Stimulated activated naive CD4-positive, alpha-beta T cell (primary cell): ENCODE results near the gene LAT.

Experiments used
- DNase-seq, 6 experiments: peaks; one replicate each; lab custom pipeline; 2025; lab: John Stamatoyannopoulos, UW

The LAT gene

GRCh38 chr16:29007730-29008593 is 23.1 kb downstream of the LAT start:
- peak; percentile 36 to 63 (median 48) for DNase-seq

GRCh38 chr16:29009050-29009837 is 24.4 kb downstream of the LAT start:
- peak in 2 of 6 experiments; percentile 16 to 21 for DNase-seq

GRCh38 chr16:29009838-29010166 is 24.9 kb downstream of the LAT start:
- DNase-seq, result no peak

GRCh38 chr16:29011112-29011511 is 26.3 kb downstream of the LAT start:
- DNase-seq, result no peak

GRCh38 chr16:29011851-29012250 is 27.0 kb downstream of the LAT start:
- no peak for DNase-seq

- peak in 5 of 6 experiments; percentile 21 to 80 (median 78) for DNase-seq
Observed at GRCh38 chr16:29012913-29013553, 28.2 kb downstream of the LAT start.

- no peak for DNase-seq
Observed at GRCh38 chr16:29014561-29015069, 29.8 kb downstream of the LAT start.

- no peak for DNase-seq
Observed at GRCh38 chr16:29022196-29022595, 37.3 kb downstream of the LAT start.

- peak in 2 of 6 experiments; percentile 18 to 60 for DNase-seq
Observed at GRCh38 chr16:29023279-29024277, 38.7 kb downstream of the LAT start.

GRCh38 chr16:29024278-29024677 is 39.4 kb downstream of the LAT start:
- no peak for DNase-seq

GRCh38 chr16:29025218-29025617 is 40.4 kb downstream of the LAT start:
- peak in 3 of 6 experiments; percentile 22 to 56 (median 24) for DNase-seq

- DNase-seq, result no peak
Observed at GRCh38 chr16:29025735-29026134, 40.9 kb downstream of the LAT start.

- no peak for DNase-seq
Observed at GRCh38 chr16:29028457-29029167, 43.8 kb downstream of the LAT start.

GRCh38 chr16:29029168-29029994 is 44.5 kb downstream of the LAT start:
- DNase-seq, result peak in 3 of 6 experiments; percentile 15 to 47 (median 43)

GRCh38 chr16:29030086-29030840 is 45.4 kb downstream of the LAT start:
- no peak for DNase-seq
